Lower leg skin (tissue), 3 donors: ENCODE data around the gene ARIH1.

Source experiments
- CTCF ChIP-seq, 3 donors: fragments of 450-650 bp; IDR thresholded peaks; one replicate each; pipeline ENCODE4 v1.5.1; 2016; ENCODE audit warnings: antibody characterized with exemption in 3 of 3, mild to moderate bottlenecking in 3 of 3, moderate library complexity in 2 of 3
- POLR2A ChIP-seq, 2 donors: fragments of 450-650 bp; IDR thresholded peaks; one replicate each; pipeline ENCODE4 v1.6.1; 2016 to 2017; ENCODE audit warnings: antibody characterized with exemption in 2 of 2, mild to moderate bottlenecking in 1 of 2, moderate library complexity in 1 of 2

- TF ChIP-seq CTCF (IDR thresholded peaks at IDR 0.05) (no peak), POLR2A (IDR thresholded peaks at IDR 0.05) (no peak)
These were observed 6.0 kb upstream of the ARIH1 start for GRCh38 chr15:72468103-72468502.
